ENCODE data around the gene CMIP.
"Not testable (repeated sequence)": the region's sequence is repeated elsewhere in the genome, so short reads cannot be mapped to it uniquely, and the experiment has no call there.

Gene CMIP

DNA sequence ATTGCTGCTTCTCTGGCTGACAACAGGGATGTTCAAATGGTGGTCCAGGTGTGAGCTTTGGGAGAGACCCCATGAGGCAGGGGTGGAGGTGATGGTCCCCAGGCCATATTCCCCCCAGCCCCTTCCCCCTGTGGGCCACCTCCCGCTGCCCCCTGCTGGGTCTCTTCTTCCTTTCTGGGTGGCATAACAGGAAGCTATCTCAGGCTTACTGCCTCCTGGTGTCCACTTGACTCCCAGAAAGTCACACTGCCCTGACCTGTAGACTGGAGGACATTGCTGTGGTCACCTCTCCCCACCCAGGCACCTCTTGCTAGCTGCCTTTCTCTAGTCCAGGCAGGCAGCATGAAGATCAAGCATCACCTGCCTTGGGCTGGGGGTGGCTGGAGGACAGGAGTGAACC lies 288.1 kb downstream of the CMIP start:
- DNase-seq, result no peak

DNA sequence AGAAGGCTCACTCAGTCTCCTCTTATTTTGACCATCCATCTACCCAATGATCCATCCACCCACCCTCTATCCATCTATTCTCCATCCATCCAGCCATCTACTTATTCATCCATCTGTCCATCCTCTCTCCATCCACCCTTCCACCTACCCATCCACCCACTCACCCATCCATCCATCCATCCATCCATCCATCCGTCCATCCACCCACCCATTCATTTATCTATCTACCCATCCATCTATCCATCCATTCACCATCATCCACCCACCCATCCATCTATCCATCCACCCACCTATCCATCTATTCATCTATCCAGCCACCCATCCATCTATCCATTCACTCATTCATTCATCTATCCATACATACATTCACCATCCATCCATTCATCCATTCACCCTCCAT lies 288.7 kb downstream of the CMIP start:
- no peak for DNase-seq

DNA sequence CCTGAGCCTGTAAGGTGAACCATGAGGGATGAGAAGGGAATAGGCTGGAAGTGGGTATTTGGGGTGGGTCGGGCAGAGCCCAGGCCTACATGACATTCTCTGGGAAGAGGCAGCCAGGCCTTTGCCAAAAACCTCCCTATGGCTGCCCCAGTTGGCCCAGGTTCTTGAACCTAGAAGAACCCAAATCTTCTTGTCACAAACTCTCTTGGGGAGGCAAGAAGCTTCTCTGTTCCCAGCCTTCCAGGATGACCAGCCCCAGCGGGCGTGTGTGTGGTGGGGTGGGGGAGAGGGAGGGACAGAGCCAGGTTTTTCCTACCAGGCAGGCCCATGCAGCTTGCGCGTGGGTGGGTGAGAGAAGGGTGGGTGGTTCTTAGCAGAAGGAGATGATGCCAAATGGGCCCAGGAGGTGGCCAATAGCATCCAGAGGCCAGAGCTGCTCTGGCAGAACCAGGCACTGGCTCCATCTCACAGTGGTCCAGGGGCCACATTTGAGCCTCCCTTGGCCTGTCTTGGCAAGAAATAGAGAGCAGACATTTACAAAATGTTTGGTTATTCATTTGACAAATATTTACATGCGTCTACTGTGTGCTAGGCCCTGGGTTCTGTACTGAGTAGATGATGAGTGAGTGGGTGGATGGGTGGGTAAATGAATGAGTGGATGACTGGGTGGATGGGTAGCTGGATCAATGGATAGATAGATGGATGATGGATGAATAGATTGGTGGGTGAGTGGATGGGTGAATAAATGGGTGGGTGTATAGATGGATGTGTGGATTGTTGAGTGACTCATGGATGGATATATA lies 290.2 kb downstream of the CMIP start:
- no peak for DNase-seq

DNA sequence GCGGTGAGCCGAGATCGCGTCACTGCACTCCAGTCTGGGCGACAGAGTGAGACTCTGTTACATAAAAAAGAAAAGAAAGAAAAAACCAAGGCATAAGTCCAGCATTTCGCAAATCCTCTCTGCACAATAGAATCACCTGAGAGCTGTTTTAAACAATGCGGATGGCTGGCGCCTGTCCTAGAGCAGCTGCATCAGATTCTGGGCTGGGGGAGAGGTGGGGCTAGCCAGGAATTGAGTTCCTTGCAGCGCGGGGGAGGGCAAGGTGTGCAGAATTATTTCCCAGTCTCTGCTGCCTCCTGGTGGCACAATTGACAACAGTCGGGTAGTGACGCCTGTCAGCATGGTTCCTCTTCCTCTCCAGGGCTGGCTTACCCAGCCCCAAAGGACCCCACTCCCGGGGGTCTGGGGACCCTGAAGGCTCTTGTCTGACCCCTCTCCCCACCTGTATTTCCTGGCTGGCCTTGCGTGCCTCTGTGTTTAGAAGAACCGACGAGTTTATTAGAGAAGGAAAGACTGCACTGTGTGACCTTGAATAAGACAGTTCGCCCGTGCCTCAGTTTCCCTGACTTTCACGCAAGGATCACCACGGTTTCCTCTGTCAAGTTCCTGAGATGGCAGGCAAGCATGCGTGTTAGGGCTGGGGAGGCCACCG lies 293.4 kb downstream of the CMIP start:
- peak; percentile 90 for DNase-seq

DNA sequence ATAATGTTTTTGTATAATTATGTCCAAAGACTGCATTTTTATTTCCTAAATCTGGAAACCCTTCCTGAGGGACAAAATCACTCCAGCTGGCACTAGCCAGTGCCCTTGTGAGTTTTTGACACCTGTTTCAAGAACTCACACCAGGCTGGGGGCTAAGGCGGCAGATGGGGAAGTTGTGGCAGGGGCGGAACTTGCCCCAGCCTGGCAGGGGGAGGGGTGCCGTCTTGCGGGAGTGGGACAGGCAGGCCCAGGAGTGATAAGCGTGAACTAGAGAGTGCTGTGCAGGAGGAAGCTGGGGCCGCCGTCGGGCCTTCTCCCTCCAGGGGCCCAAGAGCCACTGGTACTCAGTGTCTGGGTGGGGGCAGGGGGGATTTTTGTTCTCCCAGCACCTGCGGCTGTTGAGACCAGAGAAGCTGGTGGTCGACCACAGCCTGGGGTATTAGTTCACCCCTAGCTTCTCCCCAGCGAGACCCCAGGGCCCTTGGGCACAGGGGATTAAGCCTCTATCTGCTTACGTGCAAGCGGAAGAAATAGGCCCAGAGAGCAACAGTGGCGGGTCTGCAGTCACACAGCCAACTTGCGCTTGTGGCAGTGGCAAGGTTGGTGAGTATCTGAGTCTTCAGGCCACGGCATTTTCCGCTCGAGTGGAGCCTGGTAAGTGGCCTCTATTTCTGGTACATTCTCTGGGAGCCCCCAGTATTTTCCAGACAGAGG lies 294.3 kb downstream of the CMIP start:
- no peak for DNase-seq

DNA sequence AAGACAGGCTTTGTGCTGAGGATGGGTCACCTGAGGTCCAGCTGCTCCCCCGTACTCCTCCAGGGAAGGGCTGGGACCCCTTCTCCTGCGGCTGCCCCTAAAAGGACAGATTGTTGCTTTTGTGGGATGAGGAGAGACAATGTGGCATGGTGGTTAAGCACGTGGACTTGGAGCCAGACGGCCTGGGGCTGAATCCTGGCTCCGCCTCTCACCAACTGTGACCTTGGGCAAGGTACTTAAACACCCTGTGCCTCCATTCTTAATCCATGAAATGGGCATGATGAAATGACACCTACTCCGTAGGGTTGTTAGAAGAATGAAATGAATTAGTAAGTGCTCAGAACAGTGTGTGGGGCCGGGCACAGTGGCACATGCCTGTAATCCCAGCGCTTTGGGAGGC lies 294.9 kb downstream of the CMIP start:
- DNase-seq, result no peak

DNA sequence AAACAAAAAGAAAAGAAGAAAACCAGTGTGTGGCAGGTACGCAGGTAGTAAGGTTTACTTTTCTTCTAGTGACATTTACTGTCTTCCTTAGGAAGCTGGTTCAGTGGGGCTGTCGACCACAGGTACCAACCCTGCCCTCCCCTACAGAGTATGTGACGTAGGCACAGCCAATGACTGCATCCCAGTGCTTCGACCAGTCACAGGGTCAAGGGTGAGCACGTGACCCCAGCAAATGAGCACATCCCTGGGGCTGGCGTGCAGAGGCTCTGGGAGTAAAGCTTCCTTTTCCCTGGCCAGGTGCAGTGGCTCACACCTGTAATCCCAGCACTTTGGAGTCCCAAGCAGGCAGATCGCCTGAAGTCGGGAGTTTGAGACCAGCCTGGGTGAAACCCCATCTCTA lies 295.6 kb downstream of the CMIP start:
- DNase-seq, result no peak

DNA sequence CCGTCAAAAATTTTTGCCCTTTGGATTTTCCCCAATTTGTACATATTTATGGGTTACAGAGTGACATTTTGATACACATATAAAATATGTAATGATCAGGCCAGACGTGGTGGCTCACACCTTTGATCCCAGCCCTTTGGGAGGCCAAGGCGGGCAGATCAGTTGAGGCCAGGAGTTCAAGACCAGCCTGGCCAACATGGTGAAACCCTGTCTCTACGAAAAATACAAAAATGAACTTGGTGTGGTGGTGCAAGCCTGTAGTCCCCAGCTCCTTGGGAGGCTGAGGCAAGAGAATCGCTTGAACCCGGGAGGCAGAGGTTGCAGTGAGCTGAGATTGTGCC lies 296.8 kb downstream of the CMIP start:
- DNase-seq, result not testable (repeated sequence)

DNA sequence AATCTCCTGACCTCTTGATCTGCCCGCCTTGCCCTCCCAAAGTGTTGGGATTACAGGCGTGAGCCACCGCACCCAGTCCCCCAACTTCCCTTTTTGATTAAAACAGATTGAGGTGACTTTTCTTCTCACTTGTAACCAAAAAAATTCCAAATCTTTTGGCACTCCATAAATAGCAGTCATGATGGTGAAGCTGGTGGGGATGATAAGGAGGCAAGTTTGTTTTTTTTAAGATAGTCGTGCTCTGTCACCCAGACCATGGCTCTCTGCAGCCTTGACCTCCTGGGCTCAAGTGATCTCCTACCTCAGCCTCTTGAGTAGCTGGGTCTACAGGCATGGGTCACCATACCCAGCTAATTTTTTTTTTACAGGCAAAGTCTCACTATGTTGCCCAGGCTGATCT lies 299.8 kb downstream of the CMIP start:
- DNase-seq, result no peak

DNA sequence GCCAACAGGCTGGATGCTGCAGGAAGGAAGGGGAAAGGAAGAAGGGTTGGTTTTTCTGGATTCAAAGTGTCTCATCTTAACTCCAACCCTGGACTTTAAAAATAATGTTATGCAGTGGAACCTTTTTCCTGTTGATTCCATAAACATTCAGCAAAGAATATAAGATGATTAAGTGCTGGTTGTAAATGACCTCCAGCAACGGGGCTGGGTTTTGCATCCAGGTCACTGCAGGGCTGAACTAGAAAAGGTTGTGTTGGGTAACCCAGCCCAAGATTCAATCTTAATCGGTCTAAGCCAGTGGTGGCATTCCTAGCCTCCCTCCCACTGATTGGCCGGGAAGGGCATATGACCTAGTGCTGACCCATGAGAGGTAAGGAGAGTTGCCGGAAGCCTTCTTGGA lies 300.3 kb downstream of the CMIP start:
- no peak for DNase-seq

DNA sequence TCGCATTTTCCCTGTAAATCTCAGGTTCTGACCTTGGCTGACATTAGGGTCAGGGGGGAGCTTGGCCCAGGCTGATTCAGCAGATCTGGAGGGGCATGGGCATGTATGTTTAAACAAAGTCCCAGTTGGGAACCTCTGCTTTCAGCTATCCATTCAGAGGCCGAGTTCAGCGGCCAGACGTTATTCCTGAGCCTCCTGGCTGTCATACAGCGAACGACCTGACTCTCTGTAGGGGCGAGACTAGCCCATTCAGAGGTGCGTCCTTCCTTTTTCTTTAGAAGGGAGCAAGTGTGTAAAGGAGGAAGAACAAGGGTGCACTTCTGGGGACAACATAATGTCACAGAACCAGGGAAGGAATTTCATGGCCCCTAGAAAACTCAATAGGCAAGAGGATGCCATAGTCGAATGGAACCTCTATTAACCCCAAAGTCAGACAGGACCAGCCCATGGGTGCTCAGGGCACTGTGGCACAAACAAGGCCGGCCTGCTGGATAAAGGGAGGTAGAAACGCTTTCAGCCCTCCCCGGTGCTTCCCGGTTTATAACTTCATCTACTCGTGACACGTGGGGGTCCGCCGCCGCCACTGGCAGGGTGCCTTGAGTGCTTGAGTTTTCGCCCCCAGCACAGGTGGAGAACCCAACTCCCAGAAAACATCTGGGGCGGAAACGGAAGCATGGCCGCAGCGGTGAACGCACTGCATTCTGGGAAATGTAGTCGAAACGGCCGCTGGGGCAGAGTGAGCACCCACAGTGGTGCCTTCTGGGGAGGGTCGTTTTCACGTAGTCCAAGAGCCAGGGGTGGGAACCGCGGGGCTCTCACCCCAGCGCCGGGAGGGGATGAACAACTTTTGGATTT lies 301.3 kb downstream of the CMIP start:
- DNase-seq, result peak; percentile 81

DNA sequence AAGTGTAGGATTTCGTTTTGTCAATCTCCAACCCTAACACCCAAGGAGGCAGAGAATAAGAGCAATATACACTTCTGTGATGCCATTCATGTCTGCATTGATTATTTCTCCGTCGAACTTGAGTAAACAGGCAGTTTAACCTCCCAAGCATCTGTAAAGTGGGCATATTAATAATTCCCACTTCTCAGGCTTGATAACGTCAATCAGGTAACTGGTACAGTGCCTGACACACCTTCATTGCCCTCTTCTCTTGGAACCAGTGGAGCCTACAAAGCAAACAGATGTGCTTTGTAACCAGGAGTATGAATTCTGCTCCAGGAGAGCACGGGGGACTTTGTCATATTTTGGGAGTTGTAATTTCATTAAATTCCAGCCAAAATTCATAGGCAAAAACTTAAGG lies 302.0 kb downstream of the CMIP start:
- DNase-seq, result no peak

DNA sequence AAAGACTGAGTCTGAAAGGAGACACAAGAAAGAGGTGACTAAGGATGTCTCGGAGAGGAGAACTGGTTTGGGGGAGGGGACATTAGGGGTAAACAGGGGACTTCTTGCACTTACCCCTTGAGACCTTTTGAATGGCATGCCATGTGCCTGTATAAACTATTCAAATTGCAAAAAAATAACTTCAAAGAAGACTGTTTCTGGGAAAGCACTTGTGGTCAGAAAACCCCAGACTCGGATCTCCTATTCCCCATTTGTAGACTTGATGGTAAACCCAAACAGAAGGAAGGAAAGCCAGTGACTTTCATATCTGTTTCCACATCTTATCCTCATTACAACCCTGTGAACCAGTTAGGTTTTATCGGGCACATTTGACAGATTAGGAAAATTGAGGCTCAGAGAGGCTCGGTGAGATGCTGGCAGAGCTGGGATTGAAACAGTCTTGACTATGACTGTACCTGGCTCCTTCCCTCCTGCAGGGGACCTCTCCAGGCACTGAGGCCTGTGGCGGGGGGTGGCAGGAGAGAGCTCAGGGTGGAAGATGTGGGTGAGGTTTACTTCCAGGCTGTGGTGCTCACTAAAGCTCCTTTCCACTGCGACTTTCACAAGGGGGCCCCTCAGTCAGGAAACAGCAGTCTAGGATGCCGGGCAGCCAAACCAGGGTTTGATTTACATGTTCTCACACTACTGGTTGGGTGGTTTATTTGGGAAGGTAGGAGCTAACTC lies 304.0 kb downstream of the CMIP start:
- no peak for DNase-seq

DNA sequence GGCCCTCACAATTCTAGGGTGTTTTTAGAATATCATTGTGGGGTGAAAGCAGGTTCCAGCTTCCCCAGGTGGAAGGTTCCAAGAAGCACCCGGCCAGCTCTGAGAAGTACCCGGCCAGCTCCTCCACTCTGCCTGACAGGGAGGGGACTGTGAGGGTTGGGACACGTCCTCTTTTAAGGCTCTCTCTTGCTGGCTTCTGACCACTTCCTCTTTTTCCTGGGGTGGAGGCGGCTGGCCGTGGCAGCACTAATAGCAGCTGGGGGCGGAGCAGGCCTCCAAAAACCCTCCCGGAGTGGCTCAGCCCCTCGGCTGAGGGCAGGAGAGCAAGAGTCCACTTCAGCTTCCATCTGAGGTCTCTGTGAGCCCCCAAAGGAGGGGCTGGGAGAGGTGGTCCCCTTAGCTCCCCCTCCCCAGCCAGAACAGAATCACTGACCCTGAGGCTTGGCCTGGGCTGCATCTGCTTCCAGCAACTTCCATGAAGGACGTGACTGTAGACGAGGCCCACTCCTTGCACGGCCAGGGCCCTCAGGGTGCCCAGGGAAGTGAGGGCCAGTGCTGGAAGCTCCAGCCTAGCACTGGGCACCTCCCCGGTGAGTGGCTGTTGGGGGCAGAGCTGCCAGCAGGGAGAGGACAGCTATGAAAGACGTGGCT lies 307.7 kb downstream of the CMIP start:
- no peak for DNase-seq

DNA sequence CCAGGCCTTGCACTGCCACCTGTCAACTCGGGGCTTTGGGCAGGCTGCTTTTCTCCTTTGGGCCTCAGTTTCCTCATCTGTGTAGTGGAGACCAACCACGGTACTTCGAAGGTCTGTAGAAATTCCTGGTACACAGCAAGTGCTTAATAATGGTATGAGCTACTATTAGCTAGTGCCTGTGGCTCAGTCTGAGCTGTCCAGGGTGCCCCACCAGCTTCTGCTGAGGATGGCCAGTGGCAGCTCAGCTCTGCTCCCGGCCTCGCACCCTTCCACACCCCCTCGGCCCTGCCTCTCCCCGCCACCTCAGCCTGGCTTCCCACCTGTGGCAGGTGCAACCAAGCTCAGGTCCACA lies 308.2 kb downstream of the CMIP start:
- no peak for DNase-seq

DNA sequence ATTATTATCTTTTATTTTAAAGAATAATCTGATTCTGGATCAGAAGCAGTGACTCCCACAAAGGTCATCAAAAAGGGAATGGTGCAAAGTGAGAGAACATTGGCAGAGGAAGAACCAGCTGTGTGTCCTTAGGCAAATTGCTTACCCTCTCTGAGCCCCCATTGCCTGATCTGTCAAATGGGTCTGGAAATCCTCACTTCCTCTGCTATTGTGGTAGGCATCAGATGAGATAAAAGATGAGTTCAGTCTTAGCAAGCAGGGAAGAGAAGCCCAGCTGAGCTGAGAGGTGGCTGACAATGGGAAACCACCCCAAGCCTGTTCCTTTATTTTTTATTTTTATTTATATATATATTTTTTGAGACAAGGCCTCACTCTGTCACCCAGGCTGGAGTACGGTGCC lies 310.2 kb downstream of the CMIP start:
- no peak for DNase-seq

DNA sequence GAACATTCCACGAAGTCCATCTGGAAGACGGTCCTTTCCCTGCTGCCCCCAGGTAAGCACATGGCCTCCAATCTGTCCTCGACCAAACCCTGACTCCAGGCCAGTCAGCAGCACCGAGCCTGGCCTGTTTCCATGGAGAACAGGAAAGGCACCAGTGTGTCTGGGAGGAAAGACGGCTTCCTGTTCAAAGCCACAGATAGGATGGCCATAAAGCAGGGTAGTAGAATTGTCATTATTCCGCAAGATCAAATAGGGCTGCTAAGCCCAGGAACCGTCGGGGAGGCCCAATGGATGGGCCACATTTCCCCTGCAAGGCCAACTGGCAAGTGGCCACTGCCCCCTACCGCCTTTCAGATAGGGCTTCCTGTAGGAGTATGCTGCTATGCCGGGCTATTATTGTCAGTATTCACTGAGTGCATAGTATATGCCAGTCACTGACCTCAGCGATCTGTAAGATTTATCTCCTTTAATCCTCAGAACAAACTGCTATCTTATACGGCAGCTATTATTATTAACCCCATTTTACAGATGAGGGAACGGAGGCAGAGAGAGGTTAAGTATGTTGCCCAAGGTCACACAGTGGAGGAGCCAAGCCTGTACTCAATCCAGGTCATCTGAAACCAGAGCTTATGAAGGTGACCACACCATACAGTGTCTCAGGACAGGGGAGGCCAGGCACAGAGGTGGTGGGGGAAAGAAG lies 311.5 kb downstream of the CMIP start:
- DNase-seq, result no peak

DNA sequence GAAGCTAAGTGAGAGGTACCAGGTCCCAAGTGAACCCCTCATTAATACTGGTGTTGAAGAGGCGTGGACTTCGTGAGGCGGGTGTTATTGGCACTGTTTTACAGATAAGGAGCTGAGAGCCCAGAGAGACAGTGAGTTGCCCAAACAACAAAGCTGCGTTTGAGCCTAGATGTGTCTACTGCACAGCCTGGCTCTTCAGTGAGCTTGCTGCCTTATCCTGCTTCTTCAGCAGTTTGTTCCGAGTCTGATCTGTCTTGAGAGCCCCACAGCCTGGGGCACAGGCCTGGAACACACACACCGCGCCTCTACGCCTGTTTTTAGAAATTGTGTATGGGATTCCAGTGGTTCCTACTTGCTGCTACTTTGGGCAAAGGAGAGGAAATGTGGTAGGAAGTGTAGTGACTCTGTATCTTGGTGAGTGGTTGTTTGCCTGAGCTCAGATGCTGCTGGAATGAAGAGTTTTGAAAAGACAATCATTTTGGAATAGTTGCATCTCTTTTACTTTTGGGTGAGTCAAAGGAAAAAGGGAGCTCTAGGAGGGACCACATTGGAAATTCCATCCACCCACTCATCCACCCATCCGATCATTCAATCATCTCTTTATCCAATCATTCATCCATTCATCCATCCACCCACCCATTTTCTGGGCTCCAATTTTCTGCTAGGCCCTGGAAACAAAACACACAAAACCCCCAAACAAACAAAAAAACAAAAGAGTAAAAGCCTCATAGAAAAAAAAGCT lies 312.2 kb downstream of the CMIP start:
- DNase-seq, result no peak

DNA sequence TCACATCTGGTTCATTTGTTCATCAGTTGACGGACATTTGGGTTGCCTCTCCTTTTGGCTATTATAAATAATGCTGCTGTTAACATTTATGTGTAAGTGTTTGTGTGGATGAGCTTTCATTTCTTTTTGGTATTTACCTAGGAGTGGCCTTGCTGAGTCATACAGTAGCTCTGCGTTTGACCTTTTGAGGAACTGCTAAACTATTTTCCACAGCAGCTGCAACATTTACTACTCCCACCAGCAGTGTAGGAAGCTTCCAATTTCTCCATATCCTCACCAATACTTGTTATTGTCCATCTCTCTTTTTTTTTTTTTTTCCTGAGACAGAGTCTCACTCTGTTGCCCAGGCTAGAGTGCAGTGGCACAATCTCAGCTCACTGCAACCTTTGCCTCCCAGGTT lies 313.8 kb downstream of the CMIP start:
- DNase-seq, result no peak
